ENCODE measurements around the gene PCDHGC3. TPM values are rescaled to one million over a fixed set of nuclear protein-coding genes. Genes with fewer than 3 reads are reported as not detected.
A peak's percentile ranks its signal among the peaks of the same experiment; 100 is the strongest.

The PCDHGC3 gene
- total RNA-seq, 1 donor from 2014 or later: 14.7 TPM

- peaks cover 54% of the 10 kb centered on the region for H4K20me1 ChIP-seq (ENCODE audit: low read depth)
- H3K27me3 ChIP-seq: peaks cover 38% of the 10 kb centered on the region
- no peak overlapping the region for H3K4me2 ChIP-seq
- no peak overlapping the region for H3K9ac ChIP-seq
- H3K9me3 ChIP-seq (ENCODE audit: low read depth): no peaks in the 10 kb centered on the region
- H3K27ac ChIP-seq: no peak overlapping the region
- no peak overlapping the region for H3K4me3 ChIP-seq
- peaks cover 70% of the 10 kb centered on the region for H3K36me3 Mint-ChIP-seq
- no peak for DNase-seq (ENCODE audit: low spot score)
- H3K27ac Mint-ChIP-seq: no peak overlapping the region
- no peak overlapping the region for H3K4me3 Mint-ChIP-seq
- H3K4me1 ChIP-seq: peaks cover 20% of the 10 kb centered on the region
- H3K4me1 Mint-ChIP-seq: peaks cover 36% of the 10 kb centered on the region
- peaks cover 32% of the 10 kb centered on the region for H3F3A ChIP-seq (ENCODE audit: low read depth)
- no peaks in the 10 kb centered on the region for H3K36me3 ChIP-seq
- H3K9me3 Mint-ChIP-seq: peaks cover 71% of the 10 kb centered on the region
- TF ChIP-seq EZH2phosphoT487 (IDR thresholded peaks at IDR 0.05) (no peak), CTCF (IDR thresholded peaks at IDR 0.05) (no peak), EZH2 (IDR thresholded peaks at IDR 0.05) (no peak)
- peaks cover 10% of the 10 kb centered on the region for H3K27me3 Mint-ChIP-seq (ENCODE audit: insufficient read depth, low read depth)
- peaks cover 13% of the 10 kb centered on the region for H3K79me2 ChIP-seq (ENCODE audit: low read depth)
- no peak overlapping the region for H2AFZ ChIP-seq (replicated peaks)
These were observed 4.0 kb downstream of the PCDHGC3 start for GRCh38 chr5:141479776-141480175.

- peaks cover 7% of the 10 kb centered on the region for H3K27me3 Mint-ChIP-seq (ENCODE audit: insufficient read depth, low read depth)
- H3K9me3 Mint-ChIP-seq: peaks cover 75% of the 10 kb centered on the region
- H3K27ac ChIP-seq: no peak overlapping the region
- H3K79me2 ChIP-seq (ENCODE audit: low read depth): peaks cover 40% of the 10 kb centered on the region
- H3K36me3 ChIP-seq: no peaks in the 10 kb centered on the region
- peaks cover 31% of the 10 kb centered on the region for H3K4me1 Mint-ChIP-seq
- H4K20me1 ChIP-seq (ENCODE audit: low read depth): peaks cover 66% of the 10 kb centered on the region
- H3F3A ChIP-seq (ENCODE audit: low read depth): peaks cover 28% of the 10 kb centered on the region
- H3K4me3 ChIP-seq: peak overlapping the region; percentile 80
- H3K4me3 Mint-ChIP-seq: peak overlapping the region; percentile 66
- H3K27ac Mint-ChIP-seq: peak overlapping the region; percentile 47
- DNase-seq (ENCODE audit: low spot score): peak; percentile 60
- H3K9me3 ChIP-seq (ENCODE audit: low read depth): no peaks in the 10 kb centered on the region
- H3K4me1 ChIP-seq: peaks cover 21% of the 10 kb centered on the region
- H3K9ac ChIP-seq: no peak overlapping the region
- TF ChIP-seq EZH2 (IDR thresholded peaks at IDR 0.05) (no peak), CTCF (IDR thresholded peaks at IDR 0.05) (no peak), EZH2phosphoT487 (IDR thresholded peaks at IDR 0.05) (no peak)
- peak overlapping the region; percentile 100 for H3K4me2 ChIP-seq
- H3K27me3 ChIP-seq: peaks cover 36% of the 10 kb centered on the region
- H3K36me3 Mint-ChIP-seq: peaks cover 73% of the 10 kb centered on the region
- H2AFZ ChIP-seq (replicated peaks): no peak overlapping the region
These were observed 8.1 kb downstream of the PCDHGC3 start for GRCh38 chr5:141483902-141484301.

DNA sequence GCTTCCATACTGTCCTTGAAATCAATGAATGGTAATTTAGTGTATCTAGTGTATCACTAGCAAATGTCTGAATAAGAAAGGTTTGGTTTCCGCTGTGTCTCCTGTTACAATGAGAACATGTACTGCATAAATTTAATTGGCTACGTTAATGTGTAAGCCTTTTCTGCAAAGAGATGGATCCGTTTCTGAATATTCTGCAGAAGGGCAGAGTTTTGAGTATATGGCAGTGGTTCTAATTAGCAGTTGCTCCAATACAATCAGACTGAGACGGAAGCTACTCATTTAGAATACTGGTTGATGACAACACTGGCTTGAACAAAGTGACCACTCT is 8.5 kb downstream of the PCDHGC3 start:
- no peak for DNase-seq (ENCODE audit: low spot score)
- Mint-ChIP-seq H3K9me3 (peaks cover 76% of the 10 kb centered on the region), H3K27ac (no peak overlapping the region), H3K36me3 (peaks cover 74% of the 10 kb centered on the region), H3K4me1 (peaks cover 31% of the 10 kb centered on the region), H3K27me3 (ENCODE audit: insufficient read depth, low read depth) (peaks cover 7% of the 10 kb centered on the region), H3K4me3 (peak overlapping the region; percentile 66)
- H2AFZ ChIP-seq (replicated peaks): no peak overlapping the region
- H3K4me2 ChIP-seq: peak overlapping the region; percentile 100
- peaks cover 40% of the 10 kb centered on the region for H3K79me2 ChIP-seq (ENCODE audit: low read depth)
- peaks cover 38% of the 10 kb centered on the region for H3K27me3 ChIP-seq
- peaks cover 28% of the 10 kb centered on the region for H3F3A ChIP-seq (ENCODE audit: low read depth)
- peak overlapping the region; percentile 80 for H3K4me3 ChIP-seq
- H3K9me3 ChIP-seq (ENCODE audit: low read depth): no peaks in the 10 kb centered on the region
- no peak for TF ChIP-seq CTCF (IDR thresholded peaks at IDR 0.05)
- no peak for TF ChIP-seq EZH2phosphoT487 (IDR thresholded peaks at IDR 0.05)
- no peak for TF ChIP-seq EZH2 (IDR thresholded peaks at IDR 0.05)
- H3K9ac ChIP-seq: no peak overlapping the region
- H3K36me3 ChIP-seq: no peaks in the 10 kb centered on the region
- peaks cover 21% of the 10 kb centered on the region for H3K4me1 ChIP-seq
- no peak overlapping the region for H3K27ac ChIP-seq
- peaks cover 65% of the 10 kb centered on the region for H4K20me1 ChIP-seq (ENCODE audit: low read depth)

All from neural progenitor cell (in vitro differentiated cells).